ENCODE data around the gene KCNK13.

DNA sequence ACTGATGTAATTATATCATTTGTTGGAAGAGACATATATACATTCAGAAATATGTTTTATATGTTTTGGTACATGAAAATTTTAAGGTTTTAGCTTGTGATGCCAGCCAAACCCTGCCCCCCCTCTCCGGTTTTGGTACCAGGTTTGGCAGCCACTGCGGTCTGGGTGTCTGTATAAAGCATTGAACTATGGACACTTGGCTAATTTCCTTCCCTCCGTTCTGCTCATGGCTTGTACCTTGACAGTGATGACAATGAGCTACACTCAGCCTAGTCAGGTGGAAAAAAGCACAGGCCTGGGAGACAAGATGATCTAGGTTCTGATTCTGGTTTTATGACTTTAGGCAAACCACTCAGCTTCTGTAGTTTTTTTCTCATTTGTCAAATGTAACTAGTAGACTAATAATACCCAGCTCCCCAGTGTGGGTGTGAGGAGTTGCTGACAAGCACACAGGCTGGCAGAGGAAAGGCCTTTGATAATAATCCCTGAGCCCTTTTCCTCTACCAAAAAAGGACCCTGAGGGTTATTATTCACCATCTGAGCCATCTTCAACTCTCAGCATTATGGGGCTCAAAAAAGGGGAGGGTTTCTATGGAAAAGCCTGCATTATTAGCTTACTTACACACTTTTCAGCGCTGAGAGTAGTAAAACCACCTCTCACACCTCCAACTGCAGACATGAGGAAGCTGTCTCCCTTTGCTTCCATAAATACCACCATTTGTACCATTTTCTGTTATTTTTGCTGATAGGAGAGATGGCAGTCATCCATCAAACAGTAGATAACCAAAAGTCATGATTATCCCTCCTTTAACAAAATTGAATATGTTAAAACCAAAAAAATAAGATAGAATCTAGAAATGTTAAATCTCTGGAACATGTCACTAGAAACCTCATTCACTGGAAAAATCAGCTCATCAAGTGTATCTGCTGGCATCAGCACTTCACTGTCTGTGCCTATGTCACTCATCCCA lies 118.3 kb downstream of the KCNK13 start:
- TF ChIP-seq CTCF (IDR thresholded peaks at IDR 0.05) = no peak
- TF ChIP-seq EP300 (IDR thresholded peaks at IDR 0.05) = no peak
- TF ChIP-seq POLR2A (IDR thresholded peaks at IDR 0.05; ENCODE audit: low read depth) = no peak
- no peak for TF ChIP-seq POLR2AphosphoS5 (IDR thresholded peaks at IDR 0.05)
